ENCODE results near the gene MINDY2.
"Not testable (repeated sequence)": the region's sequence is repeated elsewhere in the genome, so short reads cannot be mapped to it uniquely, and the experiment has no call there.

DNA sequence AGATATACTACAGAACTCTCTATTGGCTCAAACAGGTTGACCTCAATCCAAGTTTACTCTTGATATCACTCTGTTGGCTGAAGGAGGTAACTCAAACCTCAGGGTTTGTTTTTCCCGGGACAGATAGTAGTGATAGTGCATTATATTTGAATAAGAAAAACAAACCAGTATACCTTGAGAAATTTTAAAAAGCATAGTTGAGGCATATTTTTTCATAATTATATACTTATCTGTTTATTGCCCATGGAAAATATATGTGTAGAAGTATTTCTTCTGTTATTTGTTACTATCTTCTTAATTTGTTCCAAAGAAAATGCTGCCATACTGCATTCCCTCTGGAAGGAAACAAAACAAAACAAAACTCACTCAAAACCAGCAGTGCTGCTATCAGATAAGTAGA is 85.5 kb downstream of the MINDY2 start:
- TF ChIP-seq NRF1 (conservative IDR thresholded peaks at IDR 0.05; ENCODE audit: low read depth, low read length); BMI1 (IDR thresholded peaks at IDR 0.05; ENCODE audit: borderline replicate concordance); EP300 (IDR thresholded peaks at IDR 0.05; ENCODE audit: borderline replicate concordance in 1 of 2, control insufficient read depth in 1 of 2, low read depth in 2 of 2, low read length in 2 of 2); EZH2 (IDR thresholded peaks at IDR 0.05; ENCODE audit: borderline replicate concordance, control insufficient read depth, low read depth, low read length); POLR2A (IDR thresholded peaks at IDR 0.05; ENCODE audit: low read depth, low read length); NFYB (IDR thresholded peaks at IDR 0.05; ENCODE audit: insufficient read depth, low read depth, low read length); ESRRA (IDR thresholded peaks at IDR 0.05; ENCODE audit: low read length); CHD2 (IDR thresholded peaks at IDR 0.05; ENCODE audit: borderline replicate concordance, low read depth, low read length): not testable (repeated sequence)
- TF ChIP-seq, protein P1, sequence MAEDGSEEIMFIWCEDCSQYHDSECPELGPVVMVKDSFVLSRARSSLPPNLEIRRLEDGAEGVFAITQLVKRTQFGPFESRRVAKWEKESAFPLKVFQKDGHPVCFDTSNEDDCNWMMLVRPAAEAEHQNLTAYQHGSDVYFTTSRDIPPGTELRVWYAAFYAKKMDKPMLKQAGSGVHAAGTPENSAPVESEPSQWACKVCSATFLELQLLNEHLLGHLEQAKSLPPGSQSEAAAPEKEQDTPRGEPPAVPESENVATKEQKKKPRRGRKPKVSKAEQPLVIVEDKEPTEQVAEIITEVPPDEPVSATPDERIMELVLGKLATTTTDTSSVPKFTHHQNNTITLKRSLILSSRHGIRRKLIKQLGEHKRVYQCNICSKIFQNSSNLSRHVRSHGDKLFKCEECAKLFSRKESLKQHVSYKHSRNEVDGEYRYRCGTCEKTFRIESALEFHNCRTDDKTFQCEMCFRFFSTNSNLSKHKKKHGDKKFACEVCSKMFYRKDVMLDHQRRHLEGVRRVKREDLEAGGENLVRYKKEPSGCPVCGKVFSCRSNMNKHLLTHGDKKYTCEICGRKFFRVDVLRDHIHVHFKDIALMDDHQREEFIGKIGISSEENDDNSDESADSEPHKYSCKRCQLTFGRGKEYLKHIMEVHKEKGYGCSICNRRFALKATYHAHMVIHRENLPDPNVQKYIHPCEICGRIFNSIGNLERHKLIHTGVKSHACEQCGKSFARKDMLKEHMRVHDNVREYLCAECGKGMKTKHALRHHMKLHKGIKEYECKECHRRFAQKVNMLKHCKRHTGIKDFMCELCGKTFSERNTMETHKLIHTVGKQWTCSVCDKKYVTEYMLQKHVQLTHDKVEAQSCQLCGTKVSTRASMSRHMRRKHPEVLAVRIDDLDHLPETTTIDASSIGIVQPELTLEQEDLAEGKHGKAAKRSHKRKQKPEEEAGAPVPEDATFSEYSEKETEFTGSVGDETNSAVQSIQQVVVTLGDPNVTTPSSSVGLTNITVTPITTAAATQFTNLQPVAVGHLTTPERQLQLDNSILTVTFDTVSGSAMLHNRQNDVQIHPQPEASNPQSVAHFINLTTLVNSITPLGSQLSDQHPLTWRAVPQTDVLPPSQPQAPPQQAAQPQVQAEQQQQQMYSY (CRISPR knock-in tag; IDR thresholded peaks at IDR 0.05): not testable (repeated sequence)
- TF ChIP-seq, protein P2, sequence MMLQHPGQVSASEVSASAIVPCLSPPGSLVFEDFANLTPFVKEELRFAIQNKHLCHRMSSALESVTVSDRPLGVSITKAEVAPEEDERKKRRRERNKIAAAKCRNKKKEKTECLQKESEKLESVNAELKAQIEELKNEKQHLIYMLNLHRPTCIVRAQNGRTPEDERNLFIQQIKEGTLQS (IDR thresholded peaks at IDR 0.05; ENCODE audit: borderline replicate concordance, extremely low read depth, low read depth, low read length): not testable (repeated sequence)
- TF ChIP-seq, protein P3, sequence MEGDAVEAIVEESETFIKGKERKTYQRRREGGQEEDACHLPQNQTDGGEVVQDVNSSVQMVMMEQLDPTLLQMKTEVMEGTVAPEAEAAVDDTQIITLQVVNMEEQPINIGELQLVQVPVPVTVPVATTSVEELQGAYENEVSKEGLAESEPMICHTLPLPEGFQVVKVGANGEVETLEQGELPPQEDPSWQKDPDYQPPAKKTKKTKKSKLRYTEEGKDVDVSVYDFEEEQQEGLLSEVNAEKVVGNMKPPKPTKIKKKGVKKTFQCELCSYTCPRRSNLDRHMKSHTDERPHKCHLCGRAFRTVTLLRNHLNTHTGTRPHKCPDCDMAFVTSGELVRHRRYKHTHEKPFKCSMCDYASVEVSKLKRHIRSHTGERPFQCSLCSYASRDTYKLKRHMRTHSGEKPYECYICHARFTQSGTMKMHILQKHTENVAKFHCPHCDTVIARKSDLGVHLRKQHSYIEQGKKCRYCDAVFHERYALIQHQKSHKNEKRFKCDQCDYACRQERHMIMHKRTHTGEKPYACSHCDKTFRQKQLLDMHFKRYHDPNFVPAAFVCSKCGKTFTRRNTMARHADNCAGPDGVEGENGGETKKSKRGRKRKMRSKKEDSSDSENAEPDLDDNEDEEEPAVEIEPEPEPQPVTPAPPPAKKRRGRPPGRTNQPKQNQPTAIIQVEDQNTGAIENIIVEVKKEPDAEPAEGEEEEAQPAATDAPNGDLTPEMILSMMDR (IDR thresholded peaks at IDR 0.05 in 2 of 3, conservative IDR thresholded peaks at IDR 0.05 in 1 of 3; ENCODE audit: control insufficient read depth in 2 of 3, extremely low read depth in 1 of 3, insufficient read depth in 1 of 3, low read depth in 3 of 3, low read length in 3 of 3): not testable (repeated sequence)

Measured in GM12878 (cell line).